Measurements from ENCODE around the gene ARPC1B.

DNA sequence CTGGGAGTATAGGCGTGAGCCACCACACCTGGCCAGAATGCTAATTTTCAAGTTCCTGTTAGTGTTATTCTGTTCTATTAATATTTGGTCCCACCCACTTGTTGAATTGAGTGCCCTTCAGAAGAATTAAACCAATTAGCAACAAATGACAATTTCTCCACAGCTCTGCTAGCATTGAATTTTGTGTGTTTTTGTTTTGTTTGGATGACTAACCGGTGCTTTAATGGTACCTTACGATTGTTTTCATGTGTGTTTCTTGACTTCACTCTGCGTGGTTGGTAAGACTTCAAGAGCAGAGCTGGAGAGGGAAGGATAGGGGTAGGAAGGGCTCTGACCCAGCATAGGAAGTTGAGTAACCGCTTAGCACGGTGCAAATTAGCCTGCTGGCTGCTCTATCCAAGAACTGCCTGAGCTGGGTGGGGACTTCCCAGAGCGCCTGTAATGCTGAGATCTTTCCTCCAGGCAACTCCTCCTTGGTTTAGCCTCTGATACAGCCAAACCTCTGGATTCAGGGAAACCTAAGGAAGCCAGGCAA, 4.6 kb downstream of the ARPC1B start:
- no peak for TF ChIP-seq EZH2 (IDR thresholded peaks at IDR 0.05)
- no peak for TF ChIP-seq CTCF (IDR thresholded peaks at IDR 0.05)

Data from neural progenitor cell (in vitro differentiated cells).